Peyer's patch (tissue), 4 donors: ENCODE results near the gene ZNF19. TPM values are rescaled to one million over a fixed set of nuclear protein-coding genes. Genes with fewer than 3 reads are reported as not detected.

Source experiments
- DNase-seq, 3 donors: peaks; one replicate each; pipeline ENCODE4 v3.0.0-alpha.2; 2017 to 2019
- H3K27ac ChIP-seq, 4 donors: fragments of 200-600 bp; sonication (generic); one replicate each; pipeline ENCODE4 v1.5.1; 2016 to 2019
- H3K27me3 ChIP-seq, 2 donors: fragments of 200-600 bp; sonication (generic); one replicate each; pipeline ENCODE4 v1.5.1; 2019
- H3K36me3 ChIP-seq, 3 donors: fragments of 200-600 bp; sonication (generic); one replicate each; pipeline ENCODE4 v1.5.1; 2016 to 2019
- H3K4me1 ChIP-seq, 4 donors: fragments of 200-600 bp; sonication (generic); one replicate each; pipeline ENCODE4 v1.5.1; 2016 to 2019
- H3K4me3 ChIP-seq, 4 donors: fragments of 200-600 bp; sonication (generic); 1 replicate in 3 of 4; 2 replicates in 1 of 4; pipeline ENCODE4 v1.5.1; 2016 to 2019; ENCODE audit warnings: mild to moderate bottlenecking in 1 of 4
- H3K9me3 ChIP-seq, 4 donors: fragments of 200-600 bp; sonication (generic); one replicate each; pipeline ENCODE4 v1.5.1; 2016 to 2019; ENCODE audit warnings: mild to moderate bottlenecking in 1 of 4
- POLR2A ChIP-seq, 2 donors: fragments of 450-650 bp; IDR thresholded peaks; one replicate each; pipeline ENCODE4 v1.5.1; 2017; ENCODE audit warnings: antibody characterized with exemption in 2 of 2, mild to moderate bottlenecking in 2 of 2, moderate library complexity in 2 of 2
- total RNA-seq, 4 donors: library from RNA; depleted of rRNA; stranded (reverse); fragments of >200 nt; gene quantifications; one replicate each; pipeline ENCODE4 v1.1.0, GENCODE V29; 2016
- TF ChIP-seq, protein P1 (sequence below), 6 experiments: fragments of 450-650 bp in 4 of 6; fragments of 200-600 bp in 2 of 6; sonication (generic) in 1 of 6; IDR thresholded peaks; one replicate each; pipeline ENCODE4 v1.5.1; 2017 to 2019; ENCODE audit warnings: antibody characterized with exemption in 6 of 6, mild to moderate bottlenecking in 3 of 6, moderate library complexity in 1 of 6

The ZNF19 gene
- total RNA-seq, 4 donors from 2014 or later, result 4.4 to 14.9 (median 10.1) TPM

DNA sequence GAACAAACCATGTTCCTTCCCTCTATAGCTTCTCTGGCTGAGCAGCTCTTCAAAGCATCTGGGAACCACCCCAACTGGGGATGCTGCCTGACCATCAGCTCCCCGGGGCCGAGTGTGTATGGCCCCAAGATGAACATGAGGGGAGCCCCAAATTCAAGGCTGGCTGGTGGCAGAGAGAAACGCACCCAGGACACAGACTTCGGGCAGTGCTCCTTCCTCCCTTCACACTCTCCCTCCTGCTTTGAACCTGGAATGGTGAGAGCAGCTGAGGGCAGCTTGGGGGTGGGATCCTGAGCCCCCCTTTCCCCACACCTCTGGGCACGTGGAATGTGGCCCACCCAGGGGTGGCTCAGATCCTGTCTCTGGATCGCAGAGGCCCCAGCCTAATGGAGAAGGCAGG, 64.5 kb downstream of the ZNF19 start:
- no peaks in the 10 kb centered on the region for H3K4me1 ChIP-seq
- H3K4me3 ChIP-seq, result no peak overlapping the region
- DNase-seq, result no peak
- H3K27me3 ChIP-seq, result no peaks in the 10 kb centered on the region
- TF ChIP-seq, protein P1, sequence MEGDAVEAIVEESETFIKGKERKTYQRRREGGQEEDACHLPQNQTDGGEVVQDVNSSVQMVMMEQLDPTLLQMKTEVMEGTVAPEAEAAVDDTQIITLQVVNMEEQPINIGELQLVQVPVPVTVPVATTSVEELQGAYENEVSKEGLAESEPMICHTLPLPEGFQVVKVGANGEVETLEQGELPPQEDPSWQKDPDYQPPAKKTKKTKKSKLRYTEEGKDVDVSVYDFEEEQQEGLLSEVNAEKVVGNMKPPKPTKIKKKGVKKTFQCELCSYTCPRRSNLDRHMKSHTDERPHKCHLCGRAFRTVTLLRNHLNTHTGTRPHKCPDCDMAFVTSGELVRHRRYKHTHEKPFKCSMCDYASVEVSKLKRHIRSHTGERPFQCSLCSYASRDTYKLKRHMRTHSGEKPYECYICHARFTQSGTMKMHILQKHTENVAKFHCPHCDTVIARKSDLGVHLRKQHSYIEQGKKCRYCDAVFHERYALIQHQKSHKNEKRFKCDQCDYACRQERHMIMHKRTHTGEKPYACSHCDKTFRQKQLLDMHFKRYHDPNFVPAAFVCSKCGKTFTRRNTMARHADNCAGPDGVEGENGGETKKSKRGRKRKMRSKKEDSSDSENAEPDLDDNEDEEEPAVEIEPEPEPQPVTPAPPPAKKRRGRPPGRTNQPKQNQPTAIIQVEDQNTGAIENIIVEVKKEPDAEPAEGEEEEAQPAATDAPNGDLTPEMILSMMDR (IDR thresholded peaks at IDR 0.05), result no peak
- TF ChIP-seq POLR2A (IDR thresholded peaks at IDR 0.05), result no peak
- no peaks in the 10 kb centered on the region for H3K36me3 ChIP-seq
- no peaks in the 10 kb centered on the region for H3K9me3 ChIP-seq
- H3K27ac ChIP-seq, result no peak overlapping the region

DNA sequence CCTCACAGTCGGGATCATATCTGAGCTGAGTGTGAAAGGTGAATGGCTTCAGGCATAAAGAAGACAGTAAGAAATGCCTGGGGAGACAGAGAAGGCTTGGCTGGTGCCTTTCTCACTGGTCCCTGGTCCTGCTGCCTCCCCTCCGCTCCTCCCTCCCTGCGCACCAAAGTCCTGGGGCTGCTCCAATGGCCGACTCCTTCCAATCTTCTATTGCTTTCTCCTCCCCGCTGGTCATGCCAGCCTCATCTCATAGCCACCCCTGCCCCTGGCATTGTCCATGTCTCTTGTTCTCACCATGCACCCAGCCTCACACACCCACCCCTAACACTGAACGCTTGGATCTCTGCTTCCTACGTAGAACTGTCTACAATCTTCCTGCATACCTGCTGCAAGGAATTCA, 65.3 kb downstream of the ZNF19 start:
- H3K4me3 ChIP-seq, result no peak overlapping the region
- no peak overlapping the region for H3K27ac ChIP-seq
- H3K4me1 ChIP-seq, result no peaks in the 10 kb centered on the region
- DNase-seq, result no peak
- no peaks in the 10 kb centered on the region for H3K36me3 ChIP-seq
- no peaks in the 10 kb centered on the region for H3K9me3 ChIP-seq
- H3K27me3 ChIP-seq, result no peaks in the 10 kb centered on the region
- TF ChIP-seq POLR2A (IDR thresholded peaks at IDR 0.05), result no peak
- TF ChIP-seq, protein P1 (IDR thresholded peaks at IDR 0.05), result no peak

Other genes with a start within 250 kb of the ZNF19 start
- gene CMTR2, start 199.9 kb downstream of the ZNF19 start, total RNA-seq, result 10 to 100 TPM; 18.2 to 50.6 (median 37.0) TPM
- 1 to 10 TPM in 3 of 4 donors, not detected in 1; 2.3 to 5.5 (median 3.6) TPM for gene CALB2, start 130.6 kb downstream of the ZNF19 start, total RNA-seq
- not detected for gene TLE7, start 47.3 kb downstream of the ZNF19 start, total RNA-seq
- gene ZNF23, start 27.1 kb downstream of the ZNF19 start, total RNA-seq, result 10 to 100 TPM in 2 of 4 donors, 1 to 10 TPM in 2; 4.4 to 28.9 (median 9.5) TPM
- not detected for gene CHST4, start 37.1 kb upstream of the ZNF19 start, total RNA-seq
- 1 to 10 TPM in 3 of 4 donors, not detected in 1; 2.4 to 5.8 (median 3.1) TPM for gene TAT, start 87.8 kb upstream of the ZNF19 start, total RNA-seq
- gene MARVELD3, start 136.9 kb upstream of the ZNF19 start, total RNA-seq, result 100 to 1,000 TPM in 3 of 4 donors, 10 to 100 TPM in 1; 66.0 to 167 (median 154) TPM
- 100 to 1,000 TPM in 3 of 4 donors, 10 to 100 TPM in 1; 18.2 to 170 (median 116) TPM for gene PHLPP2, start 235.4 kb upstream of the ZNF19 start, total RNA-seq